TTC549 (cell line): ENCODE data around the gene NMNAT2.
"Not testable (repeated sequence)": the region's sequence is repeated elsewhere in the genome, so short reads cannot be mapped to it uniquely, and the experiment has no call there.

ENCODE experiments used
- FAIRE-seq: peaks from 2 replicates; lab custom pipeline; 2012; peaks lifted over from hg19 to GRCh38; lab: Jason Lieb, UNC

The NMNAT2 gene

DNA sequence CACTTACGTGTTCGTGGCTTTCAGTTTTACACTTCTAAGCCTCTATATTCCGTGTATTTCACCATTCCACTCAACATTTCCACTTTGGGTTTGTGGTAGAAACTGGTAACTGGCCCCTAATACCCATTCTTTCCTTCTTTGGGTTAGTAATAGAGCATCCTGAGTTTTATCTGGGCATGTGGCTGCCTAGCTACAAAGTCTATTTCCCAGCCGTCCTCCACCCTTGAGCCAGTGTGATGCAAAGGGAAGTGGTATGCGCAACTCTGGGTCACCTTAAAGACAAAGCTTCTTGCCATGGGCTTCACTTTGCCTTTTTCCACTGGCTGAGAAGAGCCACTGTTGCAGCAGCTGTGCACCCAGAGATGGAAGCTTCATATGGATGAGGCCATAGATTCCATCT is 158.3 kb downstream of the NMNAT2 start:
- no peak for FAIRE-seq

DNA sequence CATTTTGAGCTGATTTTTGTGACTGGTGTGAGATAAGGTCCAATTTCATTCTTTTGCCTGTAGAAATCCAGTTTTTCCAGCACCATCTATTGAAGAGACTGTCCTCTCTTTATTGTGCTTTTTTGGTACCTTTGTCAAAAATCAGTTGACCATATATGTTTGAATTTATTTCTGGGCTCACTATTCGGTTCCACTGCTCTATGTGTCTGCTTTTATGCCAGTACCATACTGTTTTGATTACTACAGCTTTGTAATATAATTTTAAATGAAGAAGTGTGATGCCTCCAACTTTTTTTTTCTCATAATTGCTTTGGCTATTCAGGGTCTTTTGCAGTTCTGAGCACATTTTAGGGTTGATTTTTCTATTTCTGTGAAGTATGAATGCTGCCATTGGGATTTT is 163.1 kb downstream of the NMNAT2 start:
- FAIRE-seq: no peak

- FAIRE-seq: no peak
Observed at GRCh38 chr1:183251959-183252450, 166.2 kb downstream of the NMNAT2 start.

DNA sequence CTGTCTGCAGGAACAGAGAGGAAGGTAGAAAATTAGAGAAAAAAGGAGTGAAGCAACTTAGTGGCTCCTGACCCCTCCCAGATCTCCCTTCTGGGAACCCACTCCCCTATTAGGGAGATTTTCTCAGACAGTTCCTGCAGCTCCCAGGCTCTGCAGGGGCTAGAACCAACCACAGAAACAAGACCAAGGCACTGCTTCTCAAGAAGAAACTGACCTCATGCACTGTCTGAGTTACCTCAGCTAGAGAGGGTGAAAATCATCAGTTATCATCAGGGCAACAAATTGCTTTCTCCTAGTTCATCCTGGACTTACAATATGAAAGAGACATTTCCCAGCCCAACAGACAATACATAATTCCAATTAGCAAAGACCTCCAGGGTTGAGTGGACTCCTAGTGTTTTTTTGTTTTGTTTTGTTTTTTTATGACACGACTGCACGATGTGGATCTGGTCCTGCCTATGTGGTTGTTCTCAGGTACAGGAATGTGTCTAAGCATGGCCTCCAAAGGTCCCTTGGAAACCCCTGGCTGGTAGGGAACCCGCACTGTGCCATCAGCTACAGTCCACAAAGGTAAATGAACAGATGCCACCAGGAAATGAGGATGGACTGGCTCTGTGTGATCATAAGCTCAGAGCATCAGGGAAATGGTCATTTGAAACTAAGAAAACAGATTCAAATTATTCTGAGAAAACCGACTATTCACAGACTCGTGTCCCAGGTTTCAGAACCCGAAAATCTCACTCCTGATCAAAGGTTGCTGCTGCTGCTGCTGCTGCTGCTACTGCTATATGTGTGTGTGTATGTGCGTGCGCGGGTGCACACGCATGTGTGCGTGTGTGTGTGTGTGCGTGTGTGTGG is 166.8 kb downstream of the NMNAT2 start:
- FAIRE-seq: no peak

DNA sequence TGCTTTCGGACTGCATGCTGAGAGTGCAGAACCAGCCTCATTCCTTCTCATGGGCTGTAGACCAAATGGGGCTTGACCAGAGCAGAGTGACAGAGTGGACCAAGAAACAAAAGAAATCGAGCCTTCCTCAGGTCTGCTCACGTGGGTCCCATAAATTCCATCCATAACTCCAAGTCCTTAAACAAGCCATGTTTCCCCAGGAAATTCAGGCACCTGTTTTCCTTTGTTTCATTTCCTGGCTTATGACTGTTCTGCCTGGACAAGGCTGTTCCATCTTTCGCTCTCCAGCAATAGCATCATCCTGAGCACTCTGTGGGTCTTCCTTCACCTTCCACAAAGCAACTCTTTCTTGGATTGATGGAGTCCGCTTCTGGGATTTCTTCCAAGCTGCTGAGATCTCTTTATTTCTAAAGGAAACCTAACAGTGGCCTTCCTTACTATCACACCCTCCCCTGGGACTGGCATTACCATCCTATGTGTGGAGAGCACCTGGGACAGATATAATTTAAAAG is 168.2 kb downstream of the NMNAT2 start:
- no peak for FAIRE-seq

GRCh38 chr1:183248989-183249691 is 169.0 kb downstream of the NMNAT2 start:
- FAIRE-seq: no peak

GRCh38 chr1:183247931-183248330 is 170.2 kb downstream of the NMNAT2 start:
- FAIRE-seq: no peak

DNA sequence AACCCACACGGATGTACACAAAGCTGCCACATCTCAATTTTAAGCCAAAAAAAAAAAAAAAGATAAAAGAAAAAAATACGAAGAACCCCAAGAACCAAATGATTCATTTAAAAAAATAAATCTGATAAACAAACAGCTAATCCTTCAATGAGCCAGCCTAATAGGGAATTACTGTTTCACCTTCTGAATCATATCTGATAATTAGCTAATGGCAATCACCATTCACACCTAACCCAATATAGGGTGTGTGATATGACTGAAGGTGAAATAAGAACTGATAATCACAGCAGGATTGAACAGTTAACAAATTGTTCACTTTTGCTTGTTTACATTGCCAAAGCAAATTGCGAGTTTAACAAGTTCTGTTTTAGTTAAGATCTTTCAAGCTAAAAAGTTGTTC is 170.7 kb downstream of the NMNAT2 start:
- FAIRE-seq: no peak

- FAIRE-seq: no peak
Observed at GRCh38 chr1:183247066-183247465, 171.1 kb downstream of the NMNAT2 start.

- FAIRE-seq: no peak
Observed at GRCh38 chr1:183246436-183246835, 171.7 kb downstream of the NMNAT2 start.

DNA sequence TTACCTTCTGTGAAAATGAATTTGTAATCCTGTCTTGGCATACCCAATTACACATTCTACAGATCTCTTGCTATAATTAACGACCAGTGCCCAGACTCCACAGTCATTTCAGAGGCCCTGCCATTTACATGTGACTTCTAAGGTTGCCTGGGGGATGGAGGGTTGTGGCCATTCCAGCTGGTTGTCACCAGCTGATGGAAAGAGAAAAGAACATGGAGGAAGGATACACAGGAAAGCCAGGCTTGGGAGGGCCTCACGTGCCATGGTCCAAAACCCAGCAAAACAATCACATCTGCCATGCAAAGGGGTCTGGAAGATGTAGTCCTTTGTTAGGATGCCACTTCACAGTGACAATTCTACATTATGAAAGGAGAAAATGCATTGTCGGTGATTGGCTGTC is 172.8 kb downstream of the NMNAT2 start:
- no peak for FAIRE-seq

- FAIRE-seq: no peak
Observed at GRCh38 chr1:183244466-183244865, 173.7 kb downstream of the NMNAT2 start.

- no peak for FAIRE-seq
Observed at GRCh38 chr1:183243161-183244050, 174.8 kb downstream of the NMNAT2 start.

- no peak for FAIRE-seq
Observed at GRCh38 chr1:183242556-183242955, 175.6 kb downstream of the NMNAT2 start.

- no peak for FAIRE-seq
Observed at GRCh38 chr1:183241471-183241870, 176.7 kb downstream of the NMNAT2 start.

DNA sequence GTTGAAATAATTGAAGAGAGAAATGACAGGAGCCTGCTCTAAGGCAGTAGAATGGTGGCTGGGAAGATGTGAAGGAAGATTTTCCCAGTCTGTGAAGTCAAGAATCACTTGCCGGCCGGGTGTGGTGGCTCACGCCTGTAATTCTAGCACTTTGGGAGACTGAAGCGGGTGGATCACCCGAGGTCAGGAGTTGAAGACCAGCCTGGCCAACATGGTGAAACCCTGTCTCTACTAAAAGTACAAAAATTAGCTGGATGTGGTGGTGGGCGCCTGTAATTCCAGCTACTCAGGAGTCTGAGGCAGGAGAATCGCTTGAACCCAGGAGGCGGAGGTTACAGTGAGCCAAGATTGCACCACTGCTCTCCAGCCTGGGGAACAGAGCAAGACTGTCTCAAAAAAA is 177.3 kb downstream of the NMNAT2 start:
- not testable (repeated sequence) for FAIRE-seq

DNA sequence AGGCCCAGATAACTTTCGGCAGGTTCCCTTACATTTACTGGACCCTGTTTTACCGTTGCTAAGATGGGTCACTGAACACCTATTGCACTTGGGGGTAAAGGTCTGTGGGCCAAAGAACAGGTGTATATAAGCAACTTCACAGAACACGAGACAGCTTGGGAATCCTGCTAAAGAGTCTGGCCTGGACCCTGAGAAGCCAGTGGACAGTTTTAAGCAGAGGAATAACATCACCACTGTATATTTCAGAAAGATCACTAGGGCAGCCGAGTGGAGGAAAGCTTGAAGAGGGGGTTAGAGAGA is 177.7 kb downstream of the NMNAT2 start:
- FAIRE-seq: no peak

GRCh38 chr1:183239793-183240525 is 178.2 kb downstream of the NMNAT2 start:
- no peak for FAIRE-seq

GRCh38 chr1:183239220-183239742 is 178.9 kb downstream of the NMNAT2 start:
- no peak for FAIRE-seq

DNA sequence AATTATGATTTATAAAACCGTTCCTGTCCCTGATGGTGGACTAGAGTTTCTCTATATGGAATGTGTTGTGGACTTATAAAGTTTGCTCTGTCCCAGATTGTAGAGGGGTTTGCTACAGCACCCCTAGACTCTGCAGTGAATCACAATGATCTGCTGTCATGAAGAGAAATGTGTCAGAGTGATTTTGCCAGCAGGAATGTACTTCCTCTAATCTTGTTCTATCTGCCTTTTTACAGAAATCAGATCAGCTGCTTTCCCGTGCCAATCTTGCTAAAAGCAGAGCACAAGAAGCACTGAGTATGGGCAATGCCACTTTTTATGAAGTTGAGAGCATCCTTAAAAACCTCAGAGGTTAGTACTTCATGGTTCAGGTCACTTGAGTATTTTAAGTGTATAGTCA is 180.1 kb downstream of the NMNAT2 start:
- no peak for FAIRE-seq

GRCh38 chr1:183237046-183237445 is 181.1 kb downstream of the NMNAT2 start:
- FAIRE-seq: no peak
